NCI-H460 (cell line): ENCODE data around the gene HTRA2. TPM values are rescaled to one million over a fixed set of nuclear protein-coding genes. Genes with fewer than 3 reads are reported as not detected.

Experiments used
- DNase-seq: peaks from one replicate; pipeline ENCODE4 v3.0.0-alpha.2; 2016; ENCODE audit warnings: low read depth; ENCODE audit errors: extremely low read depth
- total RNA-seq: library from RNA; depleted of rRNA; stranded (reverse); fragments of >200 nt; shearing (Covaris generic); gene quantifications from 2 replicates; pipeline ENCODE4 v1.2.3, GENCODE V29; 2014

Gene HTRA2
- total RNA-seq, 1 experiment from 2014 or later: 46.9 TPM

DNA sequence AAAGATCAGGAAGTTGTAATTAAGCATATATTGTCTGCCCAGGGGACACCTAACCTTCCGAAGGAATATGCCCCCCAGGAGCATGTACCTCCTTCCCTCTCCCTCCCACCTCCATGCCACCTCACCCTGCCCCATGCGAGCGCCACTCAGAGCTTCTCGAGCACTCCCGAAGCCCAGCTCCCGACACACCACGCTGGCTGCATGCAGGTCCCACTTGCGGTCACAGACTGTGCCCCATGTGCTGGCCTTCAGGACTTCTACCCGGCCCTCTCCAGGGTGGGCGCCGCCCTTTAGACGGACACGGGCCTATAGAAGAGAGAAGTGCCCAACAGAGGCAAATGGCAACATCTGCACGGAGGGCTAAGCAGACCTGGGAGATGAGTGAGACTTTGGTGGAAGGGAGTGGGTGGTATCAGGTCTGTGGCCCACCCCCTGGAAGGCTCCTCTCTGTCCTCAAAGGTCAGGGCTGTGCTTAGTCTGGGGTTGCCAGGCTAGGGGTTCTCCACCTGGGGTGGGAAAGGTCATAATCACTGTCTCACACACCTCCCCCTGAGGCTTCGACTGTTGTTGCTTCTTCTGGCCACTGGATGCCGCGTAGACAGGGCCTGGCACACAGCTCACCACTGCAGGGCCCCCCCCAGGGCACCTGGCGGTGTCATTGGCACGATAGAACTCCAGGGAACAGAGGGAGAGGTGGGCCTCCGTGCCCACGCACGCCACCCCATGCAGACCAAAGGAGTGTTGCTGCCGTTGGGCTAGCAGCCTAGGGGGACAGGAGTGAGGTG is 6.6 kb downstream of the HTRA2 start:
- no peak for DNase-seq

DNA sequence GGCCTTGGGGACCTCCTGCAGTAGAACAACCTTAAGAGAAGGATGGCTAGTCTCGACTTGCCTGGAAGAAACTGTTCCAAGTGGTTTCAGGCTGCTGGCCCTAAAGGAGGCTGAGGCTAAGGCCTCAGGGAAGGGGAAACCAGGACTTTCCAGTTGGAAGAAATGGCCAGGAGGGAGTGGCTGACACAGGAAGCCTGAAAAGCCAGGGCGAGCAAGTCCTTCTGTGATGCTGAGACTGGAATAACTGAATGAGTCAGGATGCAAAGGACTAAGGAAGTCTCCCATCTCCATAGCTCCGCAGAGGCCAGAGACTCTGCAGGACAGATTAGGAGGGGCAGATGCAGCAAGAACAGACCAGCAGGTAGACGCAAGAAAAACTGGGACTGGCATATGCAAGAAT is 7.4 kb downstream of the HTRA2 start:
- DNase-seq: no peak

DNA sequence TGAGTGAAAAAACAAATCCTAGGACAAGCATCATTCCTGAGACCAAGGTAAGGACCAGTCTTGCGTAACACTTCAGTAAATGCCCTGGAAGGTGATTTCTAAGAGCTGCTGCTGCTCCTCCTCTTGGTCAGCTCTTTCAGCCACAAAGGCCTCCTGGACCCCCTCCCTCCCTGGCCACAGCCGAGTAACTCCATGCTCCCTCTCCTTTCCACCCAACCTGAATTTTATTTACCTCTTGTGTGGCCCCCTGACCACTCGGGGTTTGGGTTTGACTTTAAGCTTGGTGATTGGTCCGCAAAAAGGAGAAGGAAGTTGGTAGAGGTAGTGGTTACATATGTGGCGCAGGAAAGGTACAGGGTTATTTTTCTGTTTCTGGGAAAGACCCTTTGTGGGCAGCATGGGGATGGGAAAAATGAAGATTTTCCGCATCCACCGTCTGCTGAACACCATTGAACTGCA is 9.2 kb downstream of the HTRA2 start:
- no peak for DNase-seq

GRCh38 chr2:74540291-74540690 is 10.6 kb downstream of the HTRA2 start:
- DNase-seq: no peak

DNA sequence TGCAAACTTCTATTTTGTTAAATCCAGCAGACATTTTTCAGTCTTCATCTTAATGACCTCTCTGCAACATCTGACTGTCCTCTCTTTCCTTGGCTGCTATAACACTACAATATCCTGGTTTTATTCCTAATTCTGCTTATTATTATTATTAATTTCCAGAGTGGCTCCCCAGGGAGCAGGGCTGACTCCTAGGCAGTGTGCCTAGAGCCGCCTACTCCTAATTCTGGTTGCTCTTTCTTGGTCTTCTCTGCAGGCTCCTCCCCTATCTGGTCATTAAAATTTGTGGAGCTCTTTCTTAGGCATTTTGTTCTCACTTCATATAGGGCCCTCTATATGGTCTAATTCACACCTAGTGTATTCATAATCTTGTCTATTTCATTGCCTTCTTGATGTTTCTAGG is 13.2 kb downstream of the HTRA2 start:
- DNase-seq: no peak

DNA sequence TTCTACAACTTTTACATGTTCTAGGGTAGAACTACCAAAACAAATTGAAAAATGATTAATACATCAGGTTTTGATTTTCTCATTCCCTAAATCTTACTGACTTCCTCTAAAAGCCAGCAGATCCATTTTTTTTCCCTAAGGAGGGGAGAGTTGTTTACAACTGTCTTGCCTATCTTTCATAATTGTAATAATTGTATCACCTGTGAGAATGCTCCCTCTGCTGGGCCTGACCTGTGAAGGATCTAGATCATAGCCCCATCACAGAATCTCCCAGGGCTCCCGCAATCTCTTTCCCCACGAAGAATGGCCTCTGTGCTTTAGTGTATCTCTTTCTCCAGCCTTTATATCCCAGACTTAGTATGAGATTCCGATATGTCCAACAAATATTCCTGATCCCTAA is 14.9 kb downstream of the HTRA2 start:
- no peak for DNase-seq

DNA sequence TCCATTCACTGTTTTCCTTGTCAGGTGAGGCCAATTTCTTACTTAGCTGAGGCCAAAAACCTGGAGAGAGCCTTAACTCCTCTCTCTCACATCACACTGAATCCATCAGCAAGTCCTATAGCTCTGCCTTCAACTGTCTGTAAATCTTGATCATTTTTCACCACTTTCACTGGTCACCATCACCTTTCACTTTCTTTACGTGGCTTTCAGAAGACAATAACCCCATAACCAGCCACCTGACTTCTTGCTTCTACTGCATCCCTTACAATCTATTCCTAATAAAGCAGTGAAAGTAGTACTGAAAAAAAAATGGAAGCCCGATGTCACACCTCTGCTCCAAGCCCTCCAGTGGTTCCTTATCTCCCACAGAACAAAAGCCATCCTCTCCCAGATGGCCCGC is 16.3 kb downstream of the HTRA2 start:
- DNase-seq: no peak

- DNase-seq: no peak
These were observed 18.7 kb downstream of the HTRA2 start for GRCh38 chr2:74548285-74548899.

DNA sequence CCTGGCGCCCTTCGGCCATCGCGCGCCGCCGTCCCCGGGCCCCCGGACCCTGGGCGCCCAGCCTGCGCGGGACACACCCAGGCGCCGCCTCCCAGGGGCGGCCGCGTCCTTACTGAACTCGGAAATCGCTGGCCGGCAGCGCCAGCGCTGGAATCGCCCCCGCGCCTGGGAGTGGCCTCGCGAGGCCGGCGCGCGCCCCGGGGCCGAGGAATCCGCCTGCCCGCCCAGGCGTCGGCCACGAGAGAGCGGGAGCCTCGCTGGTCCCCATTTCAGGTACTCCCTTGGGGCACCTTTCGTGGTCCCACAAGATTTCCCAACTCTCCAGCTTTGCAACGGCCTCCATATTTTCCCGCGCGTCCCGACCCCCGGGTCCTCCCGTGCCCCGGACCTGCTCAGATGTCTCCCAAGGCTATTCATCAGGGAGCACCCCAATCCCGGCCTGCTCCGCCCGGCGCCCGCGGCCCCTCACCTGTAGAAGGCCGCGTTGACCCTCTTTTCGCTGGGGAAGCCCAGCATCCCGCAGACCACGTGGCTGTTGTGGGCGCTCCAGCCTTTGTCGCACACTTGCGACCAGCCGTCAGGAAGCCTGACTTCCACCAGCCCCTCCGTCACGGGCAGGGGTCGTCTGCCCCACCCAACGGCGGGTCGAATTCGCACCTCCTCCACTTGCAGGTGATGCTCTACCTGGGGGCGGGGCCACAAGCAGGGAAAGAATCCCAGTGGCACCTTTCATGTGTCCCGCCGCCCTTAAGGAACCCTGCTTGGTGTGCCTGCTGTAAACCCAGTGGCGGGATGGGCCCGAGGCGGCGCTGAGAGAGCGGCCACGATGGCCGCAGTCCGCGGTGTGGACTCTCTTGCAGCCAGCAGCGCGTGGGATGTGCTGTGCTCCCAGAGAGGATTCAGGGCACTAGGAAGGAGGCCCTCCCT is 19.4 kb downstream of the HTRA2 start:
- DNase-seq: peak; percentile 69

DNA sequence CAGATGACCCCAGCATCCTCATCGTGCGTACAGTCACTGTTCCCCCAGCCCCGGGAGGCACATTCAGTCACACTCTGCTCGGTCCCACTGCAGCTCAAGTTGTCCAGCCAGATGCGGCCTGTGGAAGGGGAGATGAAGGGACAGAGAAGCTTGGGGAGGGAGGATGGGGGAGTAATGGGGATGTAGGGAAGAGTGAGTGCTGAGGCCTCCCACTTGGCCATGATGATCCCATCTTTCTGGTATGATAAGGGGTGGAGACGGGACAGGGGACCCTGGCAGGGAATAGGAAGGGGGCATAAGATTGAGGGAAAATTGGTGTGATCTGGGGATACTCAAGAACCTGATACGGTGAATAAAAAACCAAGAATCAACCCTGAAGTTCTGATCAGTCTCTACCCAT is 20.5 kb downstream of the HTRA2 start:
- DNase-seq: no peak

GRCh38 chr2:74551530-74551929 is 21.8 kb downstream of the HTRA2 start:
- no peak for DNase-seq

DNA sequence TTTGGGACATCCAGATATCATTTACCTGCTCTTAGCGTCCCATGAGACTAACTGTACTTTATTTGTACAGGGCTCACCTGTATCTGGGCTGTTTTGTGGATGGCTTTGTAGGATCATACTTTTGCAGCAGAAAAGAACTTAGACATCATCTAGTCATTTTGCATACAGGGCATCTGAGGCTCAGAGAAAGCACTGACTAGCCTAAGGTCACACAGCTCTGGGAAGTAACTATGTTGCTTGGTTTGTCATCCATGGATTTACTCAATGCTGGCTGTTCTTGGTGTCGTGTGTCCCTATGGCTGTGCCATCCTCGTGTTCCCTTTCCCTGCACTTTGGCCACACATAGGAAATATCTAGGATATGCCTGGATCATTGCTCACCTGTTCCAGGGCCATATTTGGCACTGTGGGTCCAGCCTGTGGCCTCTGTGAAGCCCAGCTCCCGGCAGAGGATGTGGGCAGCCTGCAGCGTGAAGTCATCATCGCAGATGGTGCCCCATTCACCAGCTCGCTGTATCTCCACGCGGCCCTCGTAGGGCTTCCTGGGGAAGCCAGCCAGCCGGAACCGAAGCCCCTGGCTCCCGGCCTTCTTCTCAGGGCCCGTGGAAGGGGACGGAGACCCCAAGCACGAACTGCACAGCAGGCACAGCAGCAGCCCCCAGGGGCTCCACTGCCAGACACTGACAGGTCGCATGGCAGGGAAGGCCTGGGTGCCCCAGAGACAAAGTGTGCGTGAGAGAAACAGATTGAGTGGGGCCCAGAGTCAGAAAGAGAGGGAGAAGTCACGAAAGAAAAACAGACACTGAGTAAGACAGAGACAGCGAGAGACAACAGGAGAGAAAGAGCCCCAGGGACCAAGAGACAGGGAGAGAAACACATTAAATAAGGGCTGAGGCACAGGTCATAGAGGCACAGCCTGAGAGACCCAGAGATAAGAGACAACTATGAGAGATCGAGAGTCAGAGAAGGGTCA is 22.5 kb downstream of the HTRA2 start:
- DNase-seq: no peak

DNA sequence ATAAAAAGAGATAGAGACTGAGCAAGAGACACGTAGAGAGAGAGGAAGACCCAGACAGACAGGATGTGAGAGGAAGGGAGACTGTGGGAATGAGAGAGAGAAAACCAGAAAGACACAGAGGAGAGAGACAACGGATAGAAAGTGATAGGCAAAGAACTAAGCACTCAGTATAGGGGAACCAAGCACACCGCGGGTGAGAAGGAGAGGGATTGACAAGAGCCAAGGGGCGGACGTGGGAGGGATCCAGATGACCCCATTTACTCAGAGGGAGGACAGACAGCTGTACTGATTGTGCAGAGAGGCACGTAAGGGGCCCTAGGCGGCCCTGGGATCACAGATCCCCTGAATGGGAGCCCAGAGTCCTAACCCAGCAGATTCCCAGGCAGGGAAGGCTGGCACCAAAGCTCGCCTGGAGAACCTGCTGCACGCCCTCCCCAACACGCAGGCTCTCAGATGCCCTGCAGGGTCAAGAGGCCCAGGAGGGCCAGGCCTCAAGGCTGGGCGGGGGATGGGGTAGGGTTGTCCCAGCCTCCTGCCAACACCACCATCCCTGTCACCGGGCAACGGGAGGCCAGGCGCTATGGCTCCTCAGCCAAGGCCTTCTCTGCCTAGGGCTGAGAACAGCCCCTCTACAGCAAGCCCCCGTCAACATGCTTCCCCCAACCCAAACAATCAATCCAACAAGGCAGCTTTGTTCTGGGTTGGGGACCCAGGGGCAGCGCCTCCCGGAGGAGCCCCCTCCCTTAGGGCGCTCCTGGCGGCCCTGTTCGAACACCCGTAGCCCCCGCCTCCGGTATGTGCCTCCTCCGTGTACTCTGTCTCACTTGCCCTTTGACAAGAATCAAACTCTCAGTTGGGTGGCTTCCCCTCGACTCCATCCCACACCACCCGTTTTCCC is 23.4 kb downstream of the HTRA2 start:
- no peak for DNase-seq

- DNase-seq: peak; percentile 70
These were observed 24.4 kb downstream of the HTRA2 start, which contains the start of the genes DOK1 and LOXL3 for GRCh38 chr2:74553892-74554819. Gene DOK1 (plus strand): TSS chr2:74554720. CDS start chr2:74554755, 35 bp downstream. Gene LOXL3 (minus strand): TSS chr2:74553942. CDS start chr2:74552634, 1,308 bp downstream.

- no peak for DNase-seq
These were observed 25.2 kb downstream of the HTRA2 start for GRCh38 chr2:74554820-74555531.

GRCh38 chr2:74555610-74556103 is 25.9 kb downstream of the HTRA2 start:
- no peak for DNase-seq

- no peak for DNase-seq
These were observed 26.4 kb downstream of the HTRA2 start for GRCh38 chr2:74556159-74556558.
